Upper lobe of left lung (tissue), 6 donors: Measurements from ENCODE around the gene IL11RA. TPM values are rescaled to one million over a fixed set of nuclear protein-coding genes. Genes with fewer than 3 reads are reported as not detected.

Experiments
- ATAC-seq, 2 donors: fragments of 200-7000 bp; cut with Tn5 transposase; one replicate each; pipeline ENCODE4 v1.9.1; 2022; ENCODE audit warnings: mild to moderate bottlenecking in 2 of 2, moderate library complexity in 2 of 2; ENCODE audit not compliant: low FRiP score in 2 of 2
- DNase-seq, 2 donors: peaks; one replicate each; pipeline ENCODE4 v3.0.0-alpha.2; 2019 to 2020
- H3K27ac ChIP-seq, 4 donors: fragments of 200-600 bp; sonication (generic); one replicate each; pipeline ENCODE4 v1.5.1; 2016 to 2019
- H3K27me3 ChIP-seq, 4 donors: fragments of 200-600 bp; sonication (generic); one replicate each; pipeline ENCODE4 v1.5.1; 2017 to 2019
- H3K36me3 ChIP-seq, 4 donors: fragments of 200-600 bp; sonication (generic); one replicate each; pipeline ENCODE4 v1.5.1; 2016 to 2019
- H3K4me1 ChIP-seq, 4 donors: fragments of 200-600 bp; sonication (generic); one replicate each; pipeline ENCODE4 v1.5.1; 2018 to 2019
- H3K4me3 ChIP-seq, 4 donors: fragments of 200-600 bp; sonication (generic); one replicate each; pipeline ENCODE4 v1.5.1; 2017 to 2019; ENCODE audit warnings: mild to moderate bottlenecking in 2 of 4, moderate library complexity in 1 of 4
- H3K9me3 ChIP-seq, 4 donors: fragments of 200-600 bp; sonication (generic); one replicate each; pipeline ENCODE4 v1.5.1; 2018 to 2019
- EP300 ChIP-seq, 4 donors: sonication (generic); formaldehyde crosslinking; IDR thresholded peaks; one replicate each; pipeline ENCODE4 v1.5.1; 2017; ENCODE audit warnings: antibody characterized with exemption in 4 of 4, control low read depth in 2 of 4
- POLR2A ChIP-seq, 4 donors: fragments of 450-650 bp; IDR thresholded peaks; one replicate each; pipeline ENCODE4 v1.5.1; 2016 to 2017; ENCODE audit warnings: antibody characterized with exemption in 4 of 4, mild to moderate bottlenecking in 2 of 4
- POLR2AphosphoS5 ChIP-seq, 2 donors: sonication (generic); formaldehyde crosslinking; IDR thresholded peaks; one replicate each; pipeline ENCODE4 v1.5.1; 2017; ENCODE audit warnings: antibody characterized with exemption in 2 of 2
- WGBS, 2 donors: methylation state at CpG; one replicate each; pipeline ENCODE4 v1.1.5; 2017 to 2018; 5-methylcytosine and 5-hydroxymethylcytosine counted together
- small RNA-seq, 4 donors: library from RNA; depleted of rRNA; stranded (forward); fragments of <200 nt; gene quantifications; one replicate each; pipeline ENCODE3, GENCODE V24; 2016
- total RNA-seq, 6 donors: library from RNA; depleted of rRNA in 4 of 6; stranded (reverse); fragments of >200 nt in 4 of 6; gene quantifications; one replicate each; pipeline versions ENCODE4 v1.1.0 to v1.2.1, GENCODE V29; 2016 to 2021
- TF ChIP-seq, protein P1 (sequence below), 6 experiments: fragments of 450-650 bp in 4 of 6; fragments of 200-600 bp in 2 of 6; sonication (generic) in 2 of 6; IDR thresholded peaks; one replicate each; pipeline ENCODE4 v1.5.1; 2016 to 2019; ENCODE audit warnings: antibody characterized with exemption in 6 of 6
- donor health status: DM: no; HTN: no; CAD: no; lungs with moderate emphysema.
- donor health status: DM: no; HTN: yes; CAD: no; lungs with severe emphysema.

Gene IL11RA
- total RNA-seq, 6 donors from 2014 or later: 14.5 to 49.2 (median 23.7) TPM

DNA sequence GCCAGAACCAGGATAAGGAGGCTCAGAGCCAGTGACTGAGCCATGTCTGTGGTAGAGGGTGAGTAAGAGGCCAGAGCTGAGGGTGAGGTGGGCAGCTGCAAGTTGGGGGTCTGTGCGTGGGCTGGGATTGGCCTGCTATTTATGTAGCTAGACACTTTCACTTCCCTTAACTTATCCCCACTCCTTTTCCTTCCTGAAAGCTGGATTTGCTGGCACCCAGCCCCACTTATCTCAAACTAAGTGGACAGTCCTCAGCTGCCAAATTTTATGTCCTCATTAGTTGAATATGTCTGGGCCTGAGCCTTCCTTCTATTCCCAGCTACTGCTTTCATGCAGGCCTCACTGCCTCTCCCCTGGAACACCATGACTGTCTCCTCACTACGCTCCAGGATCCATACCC is 58.0 kb downstream of the IL11RA start, which contains the start of gene CCL21:
Gene CCL21 (minus strand): TSS at position 114 of the 400 bp plus-strand sequence. CDS start 70 bp downstream, at position 44.
- 58 to 70% methylated on average over 2 of the region's 2 CpGs for WGBS, 2 donors
- ATAC-seq (peak; percentile 46 to 50), DNase-seq (no peak)
- Histone ChIP-seq H3K9me3 (no peaks in the 10 kb centered on the region), H3K27ac (no peak within 1 kb of the TSS), H3K27me3 (no peaks in the 10 kb centered on the region), H3K4me3 (no peak within 1 kb of the TSS), H3K36me3 (no peaks in the 10 kb centered on the region), H3K4me1 (peaks cover 0 to 9% (median 3%) of the 10 kb centered on the region in 4 donors)
- no peak for TF ChIP-seq POLR2AphosphoS5 (IDR thresholded peaks at IDR 0.05)
- TF ChIP-seq EP300 (IDR thresholded peaks at IDR 0.05): no peak
- TF ChIP-seq, protein P1, sequence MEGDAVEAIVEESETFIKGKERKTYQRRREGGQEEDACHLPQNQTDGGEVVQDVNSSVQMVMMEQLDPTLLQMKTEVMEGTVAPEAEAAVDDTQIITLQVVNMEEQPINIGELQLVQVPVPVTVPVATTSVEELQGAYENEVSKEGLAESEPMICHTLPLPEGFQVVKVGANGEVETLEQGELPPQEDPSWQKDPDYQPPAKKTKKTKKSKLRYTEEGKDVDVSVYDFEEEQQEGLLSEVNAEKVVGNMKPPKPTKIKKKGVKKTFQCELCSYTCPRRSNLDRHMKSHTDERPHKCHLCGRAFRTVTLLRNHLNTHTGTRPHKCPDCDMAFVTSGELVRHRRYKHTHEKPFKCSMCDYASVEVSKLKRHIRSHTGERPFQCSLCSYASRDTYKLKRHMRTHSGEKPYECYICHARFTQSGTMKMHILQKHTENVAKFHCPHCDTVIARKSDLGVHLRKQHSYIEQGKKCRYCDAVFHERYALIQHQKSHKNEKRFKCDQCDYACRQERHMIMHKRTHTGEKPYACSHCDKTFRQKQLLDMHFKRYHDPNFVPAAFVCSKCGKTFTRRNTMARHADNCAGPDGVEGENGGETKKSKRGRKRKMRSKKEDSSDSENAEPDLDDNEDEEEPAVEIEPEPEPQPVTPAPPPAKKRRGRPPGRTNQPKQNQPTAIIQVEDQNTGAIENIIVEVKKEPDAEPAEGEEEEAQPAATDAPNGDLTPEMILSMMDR (IDR thresholded peaks at IDR 0.05): no peak
- TF ChIP-seq POLR2A (IDR thresholded peaks at IDR 0.05): no peak

Small RNA genes lying within 50 kb of the gene (small RNA-seq; reads per million reads assigned to genes)
- 0 reads per million in 4 donors for gene CCL27

Other genes starting within 250 kb of the IL11RA start
- gene FAM219A, start 193.6 kb upstream of the IL11RA start, total RNA-seq: 10 to 100 TPM; 10.0 to 33.0 (median 15.2) TPM
- gene DNAI1, start 193.4 kb upstream of the IL11RA start, total RNA-seq: 10 to 100 TPM in 3 of 6 donors, 1 to 10 TPM in 2, under 1 TPM in 1; 0.37 to 39.8 (median 9.7) TPM
- 1 to 10 TPM in 1 of 6 donors, under 1 TPM in 2, not detected in 3; 0.40 to 1.4 (median 0.71) TPM for gene ENHO, start 129.2 kb upstream of the IL11RA start, total RNA-seq
- 1 to 10 TPM in 2 of 6 donors, under 1 TPM in 3, not detected in 1; 0.30 to 3.3 (median 0.69) TPM for gene CNTFR, start 62.5 kb upstream of the IL11RA start, total RNA-seq
- 10 to 100 TPM; 16.5 to 27.0 (median 21.7) TPM for gene RPP25L, start 40.1 kb upstream of the IL11RA start, total RNA-seq
- gene DCTN3, start 31.7 kb upstream of the IL11RA start, total RNA-seq: 10 to 100 TPM; 26.2 to 92.6 (median 68.1) TPM
- not detected for gene ARID3C, start 23.1 kb upstream of the IL11RA start, total RNA-seq
- gene SIGMAR1, start 14.4 kb upstream of the IL11RA start, total RNA-seq: 10 to 100 TPM; 26.7 to 52.9 (median 43.0) TPM
- gene GALT, start 5.5 kb upstream of the IL11RA start, total RNA-seq: 100 to 1,000 TPM in 1 of 6 donors, 10 to 100 TPM in 5; 33.4 to 141 (median 44.3) TPM
- gene CCL27, start 10.5 kb downstream of the IL11RA start, total RNA-seq: 10 to 100 TPM in 1 of 6 donors, not detected in 5; 32.5 TPM
- 1 to 10 TPM in 3 of 6 donors, not detected in 3; 2.0 to 5.2 (median 5.2) TPM for gene CCL19, start 39.1 kb downstream of the IL11RA start, total RNA-seq
- 10 to 100 TPM in 5 of 6 donors, 1 to 10 TPM in 1; 7.3 to 92.0 (median 79.5) TPM for gene CCL21, start 58.0 kb downstream of the IL11RA start, total RNA-seq